Hippocampal formation (tissue), 2 donors: ENCODE measurements around the gene YAP1.
"Not testable (repeated sequence)": the region's sequence is repeated elsewhere in the genome, so short reads cannot be mapped to it uniquely, and the experiment has no call there.

Experiments used
- DNase-seq, 2 donors: peaks; one replicate each; lab custom pipeline; 2025; lab: John Stamatoyannopoulos, UW

YAP1 gene

DNA sequence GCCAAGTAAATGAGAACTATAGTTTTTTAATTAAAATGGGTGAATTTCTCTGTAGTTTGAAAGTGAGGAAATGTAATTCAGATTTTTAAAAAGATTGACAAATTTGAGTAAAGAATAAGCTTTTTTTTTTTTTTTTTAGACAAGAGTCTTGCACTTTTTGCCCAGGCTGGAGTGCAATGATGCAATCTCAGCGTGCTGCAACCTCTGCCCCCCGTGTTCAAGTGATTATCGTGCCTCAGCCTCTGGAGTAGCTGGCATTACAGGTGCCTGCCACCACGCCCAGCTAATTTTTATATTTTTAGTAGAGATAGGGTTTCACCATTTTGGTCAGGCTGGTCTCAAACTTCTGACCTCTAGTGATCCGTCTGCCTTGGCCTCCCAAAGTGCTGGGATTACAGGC lies 90.1 kb downstream of the YAP1 start:
- DNase-seq: not testable (repeated sequence)

DNA sequence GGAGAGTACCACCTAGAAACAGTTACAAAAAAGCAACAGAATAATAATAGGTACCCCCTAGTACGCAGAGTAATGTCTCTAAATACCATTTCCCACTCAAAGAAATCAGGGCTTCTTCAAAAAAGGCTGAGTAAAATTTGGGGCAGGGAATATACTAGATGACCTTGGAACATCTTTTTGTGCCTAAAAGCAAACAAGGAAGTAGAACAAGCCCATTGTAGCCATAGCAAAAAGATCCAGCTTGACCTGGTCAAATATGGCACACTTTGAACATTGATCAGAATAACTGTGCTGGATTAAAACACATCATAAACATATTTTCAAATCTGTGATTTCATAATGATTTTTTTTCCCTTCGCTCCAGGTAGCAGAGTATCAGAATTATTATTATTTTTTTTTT lies 91.5 kb downstream of the YAP1 start:
- DNase-seq: no peak

- no peak for DNase-seq
These were observed 92.7 kb downstream of the YAP1 start for GRCh38 chr11:102202972-102203371.

DNA sequence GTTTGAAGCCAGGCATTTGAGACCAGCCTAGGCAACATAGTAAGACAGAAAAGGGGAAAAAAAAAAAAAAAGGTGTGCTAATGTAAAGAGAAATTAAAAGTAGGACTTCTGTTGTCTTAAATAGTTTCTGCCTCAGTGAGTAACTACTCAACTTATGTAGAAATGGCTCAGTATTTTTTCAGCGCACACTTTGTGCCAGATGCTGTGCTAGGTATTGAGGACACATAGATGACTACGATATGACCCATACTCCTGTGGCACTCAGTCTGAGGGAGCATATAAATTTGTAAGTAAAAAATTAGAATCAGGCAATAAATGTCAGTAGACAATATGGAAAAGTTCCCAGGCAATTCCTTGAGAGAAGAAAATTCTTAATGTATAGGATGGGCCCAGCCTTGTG lies 93.9 kb downstream of the YAP1 start:
- DNase-seq: no peak

DNA sequence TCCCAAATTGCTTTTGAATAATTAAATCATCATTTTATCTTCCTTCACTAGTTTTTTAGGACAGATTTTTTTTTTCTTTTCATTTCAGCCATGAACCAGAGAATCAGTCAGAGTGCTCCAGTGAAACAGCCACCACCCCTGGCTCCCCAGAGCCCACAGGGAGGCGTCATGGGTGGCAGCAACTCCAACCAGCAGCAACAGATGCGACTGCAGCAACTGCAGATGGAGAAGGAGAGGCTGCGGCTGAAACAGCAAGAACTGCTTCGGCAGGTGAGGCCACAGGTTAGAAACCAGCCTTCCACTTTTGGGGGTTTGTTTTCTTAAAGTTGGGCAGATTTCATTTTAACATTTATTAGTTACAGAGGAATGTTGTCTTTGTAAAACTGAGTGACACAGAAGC lies 95.6 kb downstream of the YAP1 start:
- DNase-seq: no peak

- DNase-seq: no peak
These were observed 98.6 kb downstream of the YAP1 start for GRCh38 chr11:102208835-102209234.

DNA sequence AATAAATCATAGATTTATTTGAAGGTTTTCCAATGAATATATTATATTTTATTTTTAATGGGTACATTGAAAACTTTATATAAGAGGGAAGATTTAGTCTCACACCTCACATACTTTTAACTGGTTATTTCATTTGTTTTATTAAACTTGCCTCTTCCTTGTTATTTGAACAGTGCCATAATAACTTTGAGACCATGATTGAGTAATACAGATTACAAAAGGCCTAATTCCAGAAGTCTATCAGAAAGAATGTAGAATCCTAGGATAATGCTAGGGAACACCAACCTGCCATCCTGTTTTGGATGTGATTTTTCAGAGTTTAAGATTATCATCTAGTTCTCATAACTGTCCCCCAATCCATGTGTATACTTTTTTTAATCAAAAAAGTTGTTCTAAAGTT lies 104.4 kb downstream of the YAP1 start:
- DNase-seq: no peak

GRCh38 chr11:102216433-102217075 lies 106.3 kb downstream of the YAP1 start:
- no peak for DNase-seq

- DNase-seq: no peak
These were observed 110.7 kb downstream of the YAP1 start for GRCh38 chr11:102220728-102221467.

- DNase-seq: no peak
These were observed 113.6 kb downstream of the YAP1 start for GRCh38 chr11:102223859-102224258.

DNA sequence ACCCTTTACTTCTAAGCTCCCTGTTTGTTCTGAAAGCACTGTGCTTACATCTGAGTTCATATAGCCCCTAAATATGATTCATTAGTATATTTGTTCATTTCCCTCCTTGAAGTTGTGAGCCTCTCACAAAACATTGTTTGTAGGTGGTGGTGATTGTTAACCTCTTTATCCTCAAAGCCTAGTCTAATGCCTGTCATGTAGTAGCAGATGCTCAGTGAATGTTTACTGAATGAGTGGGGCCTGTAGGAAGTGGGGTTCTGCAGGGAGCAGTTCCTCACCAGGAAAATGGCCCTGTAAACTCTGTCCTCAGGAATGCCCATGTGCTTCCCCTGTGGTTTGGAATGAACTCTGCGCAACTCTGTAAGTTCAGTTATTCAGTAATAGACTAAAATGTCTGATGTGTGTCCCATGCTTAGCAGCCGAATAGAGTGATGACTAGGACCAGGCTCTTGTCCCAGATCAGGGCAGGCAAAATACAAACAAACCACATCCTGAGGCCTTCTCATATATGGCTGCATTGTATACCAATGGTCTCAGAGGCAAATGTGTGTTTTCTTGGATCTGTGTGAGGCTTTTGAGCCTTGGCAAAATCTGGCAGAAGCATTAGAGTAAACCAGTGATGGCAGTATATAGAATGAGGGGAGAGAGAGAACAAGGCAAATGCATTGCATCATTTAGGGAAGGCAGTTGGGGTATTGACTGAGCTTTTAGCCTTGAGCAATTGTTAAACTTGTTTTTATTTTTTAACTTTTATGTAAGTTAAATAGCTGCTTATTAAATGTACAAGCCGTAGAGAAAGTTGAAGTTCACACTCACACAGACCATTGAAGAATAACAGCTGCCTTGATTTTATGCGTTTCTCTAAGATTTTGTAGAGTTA lies 115.7 kb downstream of the YAP1 start:
- no peak for DNase-seq

GRCh38 chr11:102226702-102227490 lies 116.6 kb downstream of the YAP1 start:
- DNase-seq: no peak

DNA sequence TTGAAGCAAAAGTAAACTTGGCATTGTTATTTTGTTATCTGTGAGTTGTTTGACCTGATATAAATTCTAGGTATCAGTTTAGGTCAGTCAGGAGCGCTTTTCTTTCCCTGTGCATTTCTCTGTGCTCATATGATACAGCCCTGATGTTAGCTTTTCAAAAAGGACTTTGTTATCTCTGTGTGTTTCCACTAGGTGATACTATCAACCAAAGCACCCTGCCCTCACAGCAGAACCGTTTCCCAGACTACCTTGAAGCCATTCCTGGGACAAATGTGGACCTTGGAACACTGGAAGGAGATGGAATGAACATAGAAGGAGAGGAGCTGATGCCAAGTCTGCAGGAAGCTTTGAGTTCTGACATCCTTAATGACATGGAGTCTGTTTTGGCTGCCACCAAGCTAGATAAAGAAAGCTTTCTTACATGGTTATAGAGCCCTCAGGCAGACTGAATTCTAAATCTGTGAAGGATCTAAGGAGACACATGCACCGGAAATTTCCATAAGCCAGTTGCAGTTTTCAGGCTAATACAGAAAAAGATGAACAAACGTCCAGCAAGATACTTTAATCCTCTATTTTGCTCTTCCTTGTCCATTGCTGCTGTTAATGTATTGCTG lies 119.4 kb downstream of the YAP1 start:
- no peak for DNase-seq

GRCh38 chr11:102230186-102230585 lies 119.9 kb downstream of the YAP1 start:
- DNase-seq: no peak

DNA sequence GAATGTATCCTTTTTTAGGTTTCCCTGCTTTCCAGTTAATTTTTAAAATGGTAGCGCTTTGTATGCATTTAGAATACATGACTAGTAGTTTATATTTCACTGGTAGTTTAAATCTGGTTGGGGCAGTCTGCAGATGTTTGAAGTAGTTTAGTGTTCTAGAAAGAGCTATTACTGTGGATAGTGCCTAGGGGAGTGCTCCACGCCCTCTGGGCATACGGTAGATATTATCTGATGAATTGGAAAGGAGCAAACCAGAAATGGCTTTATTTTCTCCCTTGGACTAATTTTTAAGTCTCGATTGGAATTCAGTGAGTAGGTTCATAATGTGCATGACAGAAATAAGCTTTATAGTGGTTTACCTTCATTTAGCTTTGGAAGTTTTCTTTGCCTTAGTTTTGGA lies 120.7 kb downstream of the YAP1 start:
- DNase-seq: no peak

DNA sequence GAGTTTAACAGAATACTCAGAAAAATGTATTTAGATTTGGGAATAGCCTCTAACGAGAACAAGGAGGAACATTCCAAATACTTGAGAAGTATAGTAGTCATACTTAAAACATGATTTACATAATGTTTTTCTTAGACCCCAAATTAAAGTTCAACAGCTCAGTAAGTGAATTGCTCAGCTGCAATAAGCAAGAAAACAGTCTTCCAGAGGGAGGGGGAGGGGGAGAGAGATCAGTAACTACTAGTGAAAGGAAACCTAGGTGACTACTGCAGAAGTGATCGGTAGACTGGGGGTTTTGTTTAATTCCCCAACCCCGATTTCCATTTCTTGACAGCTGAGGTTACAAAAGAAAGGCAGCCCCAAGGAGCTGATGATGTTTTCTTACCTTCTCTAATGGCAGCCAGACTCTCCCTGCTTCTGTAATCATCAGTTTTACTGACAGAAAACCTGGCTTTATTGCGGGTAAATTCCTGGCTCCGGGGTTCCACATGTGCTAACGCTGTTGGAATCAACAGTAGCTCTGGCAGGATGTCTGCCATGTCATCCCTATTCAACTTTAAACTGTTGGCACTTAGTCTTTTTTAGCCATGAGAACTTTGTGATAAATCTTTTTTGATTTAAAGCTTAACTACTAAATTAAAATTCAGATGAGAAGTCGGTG lies 124.7 kb downstream of the YAP1 start:
- no peak for DNase-seq

DNA sequence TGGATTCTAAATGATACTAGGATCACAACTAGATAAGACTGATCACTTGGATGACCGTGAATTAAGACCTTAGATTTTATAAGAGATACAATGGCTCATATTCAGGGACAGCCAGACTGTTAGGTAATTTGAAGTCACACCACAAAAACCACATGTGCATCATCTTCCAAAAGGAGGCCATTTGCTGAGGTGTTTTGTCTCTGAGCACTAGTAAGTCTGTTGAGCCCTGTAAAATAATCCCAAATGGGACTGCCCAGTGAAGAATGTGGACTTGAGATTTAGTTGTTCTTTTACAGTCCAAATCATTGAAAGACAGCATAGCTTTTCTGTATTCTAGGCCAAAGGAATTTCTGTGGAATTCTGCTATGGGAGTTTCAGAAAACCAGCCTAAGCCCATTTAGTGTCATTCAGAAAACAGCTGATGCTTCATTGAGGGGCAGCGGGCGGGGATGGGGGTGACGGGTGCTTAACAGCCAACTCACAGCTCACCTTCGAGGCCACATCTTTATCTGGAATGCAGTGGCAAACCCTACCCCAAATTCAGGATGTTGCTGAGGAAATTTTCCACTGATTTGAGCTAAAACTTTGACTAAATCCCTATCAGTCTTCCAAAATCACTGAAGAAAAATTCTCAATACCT lies 127.0 kb downstream of the YAP1 start:
- DNase-seq: no peak

DNA sequence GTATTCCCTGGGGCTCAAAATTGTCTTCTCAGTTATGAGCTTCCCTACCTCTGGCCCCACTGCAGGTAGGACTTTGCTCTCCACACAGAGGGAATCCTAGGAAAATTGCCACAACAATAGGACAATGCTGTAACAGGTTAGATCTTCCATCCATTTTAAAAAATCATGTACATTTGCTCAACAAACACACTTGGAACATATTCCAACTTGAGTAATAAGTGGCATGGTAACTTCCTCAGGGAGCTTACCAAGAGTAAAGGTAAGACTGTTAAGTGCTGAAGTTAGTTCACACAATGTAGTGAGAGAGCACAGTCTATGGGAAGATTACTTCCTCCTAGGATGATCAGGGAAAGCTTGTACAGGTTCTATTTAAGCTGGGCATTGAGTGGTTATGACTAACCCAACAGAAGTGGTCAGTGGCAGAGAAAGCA lies 128.2 kb downstream of the YAP1 start:
- DNase-seq: no peak

DNA sequence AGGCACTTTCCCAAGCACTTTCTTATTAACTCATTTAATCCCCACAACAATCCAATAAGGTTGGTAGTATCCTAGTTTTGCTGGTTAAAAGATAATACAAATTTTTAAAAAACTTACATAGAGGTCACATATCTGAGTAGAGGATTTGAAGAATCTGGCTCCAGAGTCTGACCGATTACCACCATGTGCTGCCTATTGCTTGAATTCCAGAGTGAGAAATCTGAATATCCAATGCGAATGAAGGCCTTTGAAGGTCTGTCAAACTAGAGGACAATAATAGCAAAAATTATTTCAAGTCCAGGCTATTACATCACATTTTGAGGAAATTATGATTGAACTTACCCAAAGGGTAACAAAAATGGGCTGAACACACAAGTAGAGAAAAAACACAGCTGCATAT lies 129.2 kb downstream of the YAP1 start:
- DNase-seq: no peak

- DNase-seq: no peak
These were observed 129.7 kb downstream of the YAP1 start for GRCh38 chr11:102239911-102240310.
